HepG2 (cell line): ENCODE measurements around the gene GSDMA. TPM values are rescaled to one million over a fixed set of nuclear protein-coding genes. Genes with fewer than 3 reads are reported as not detected.

ENCODE experiments used
- ARID5B ChIP-seq: IDR thresholded peaks from 2 replicates; pipeline ENCODE4 v1.4.0; 2020; ENCODE audit warnings: mild to moderate bottlenecking, missing genetic modification reagents
- DRAP1 ChIP-seq: IDR thresholded peaks from 2 replicates; pipeline ENCODE4 v1.6.1; 2016; ENCODE audit warnings: missing genetic modification reagents, missing compliant biosample characterization
- ETV5 ChIP-seq: IDR thresholded peaks from 2 replicates; pipeline ENCODE4 v1.6.1; 2018; ENCODE audit warnings: missing biosample characterization, missing genetic modification reagents, inconsistent platforms, borderline replicate concordance
- HBP1 ChIP-seq: IDR thresholded peaks from 2 replicates; pipeline ENCODE4 v1.6.1; 2016; ENCODE audit warnings: low read depth, control low read depth
- HCFC1 ChIP-seq: fragments of 150-350 bp; IDR thresholded peaks from 2 replicates; pipeline ENCODE4 v1.6.1; 2014; ENCODE audit warnings: low read depth, low read length
- LCORL ChIP-seq, 2 experiments: fragments of 450-650 bp in 1 of 2; sonication (generic) in 1 of 2; formaldehyde crosslinking in 1 of 2; IDR thresholded peaks; 2 replicates each; pipeline versions ENCODE4 v1.5.0 to v1.6.1; 2017 to 2020; ENCODE audit warnings: antibody characterized with exemption in 1 of 2, missing genetic modification reagents in 1 of 2
- MEF2D ChIP-seq: sonication (generic); formaldehyde crosslinking; IDR thresholded peaks from 2 replicates; pipeline ENCODE4 v1.5.1; 2020; ENCODE audit warnings: mild to moderate bottlenecking, missing genetic modification reagents
- NFYB ChIP-seq: sonication (generic); formaldehyde crosslinking; IDR thresholded peaks from 2 replicates; pipeline ENCODE4 v1.4.0; 2020; ENCODE audit warnings: missing genetic modification reagents
- POGK ChIP-seq: sonication (generic); formaldehyde crosslinking; conservative IDR thresholded peaks from 2 replicates; pipeline ENCODE4 v1.8.0; 2022; ENCODE audit warnings: mild to moderate bottlenecking, moderate library complexity, missing genetic modification reagents
- REXO4 ChIP-seq: sonication (generic); formaldehyde crosslinking; IDR thresholded peaks from 2 replicates; pipeline ENCODE4 v1.8.0; 2022; ENCODE audit warnings: missing genetic modification reagents, mild to moderate bottlenecking, borderline replicate concordance
- SMAD3 ChIP-seq: sonication (generic); formaldehyde crosslinking; IDR thresholded peaks from 2 replicates; pipeline ENCODE4 v1.4.0; 2020; ENCODE audit warnings: missing genetic modification reagents
- TRAFD1 ChIP-seq: sonication (generic); formaldehyde crosslinking; IDR thresholded peaks from 2 replicates; pipeline ENCODE4 v1.5.1; 2020; ENCODE audit warnings: missing genetic modification reagents, mild to moderate bottlenecking, borderline replicate concordance
- ZFP1 ChIP-seq: IDR thresholded peaks from 2 replicates; pipeline ENCODE4 v1.6.1; 2016
- ZNF12 ChIP-seq: sonication (generic); formaldehyde crosslinking; IDR thresholded peaks from 2 replicates; pipeline ENCODE4 v1.5.0; 2020; ENCODE audit warnings: missing genetic modification reagents
- ZNF224 ChIP-seq: sonication (generic); formaldehyde crosslinking; IDR thresholded peaks from 2 replicates; pipeline ENCODE4 v1.5.0; 2020; ENCODE audit warnings: mild to moderate bottlenecking, missing genetic modification reagents
- ZNF414 ChIP-seq: sonication (generic); formaldehyde crosslinking; IDR thresholded peaks from 2 replicates; pipeline ENCODE4 v1.5.0; 2020; ENCODE audit warnings: missing genetic modification reagents
- ZNF552 ChIP-seq: sonication (generic); formaldehyde crosslinking; IDR thresholded peaks from 2 replicates; pipeline ENCODE4 v1.9.0; 2022; ENCODE audit warnings: missing genetic modification reagents, mild to moderate bottlenecking, borderline replicate concordance
- ZNF564 ChIP-seq: sonication (generic); formaldehyde crosslinking; IDR thresholded peaks from 2 replicates; pipeline ENCODE4 v1.8.1; 2023; ENCODE audit warnings: mild to moderate bottlenecking, missing genetic modification reagents
- ZNF768 ChIP-seq: sonication (generic); formaldehyde crosslinking; IDR thresholded peaks from 2 replicates; pipeline ENCODE4 v1.4.0; 2020; ENCODE audit warnings: missing genetic modification reagents
- polyA plus RNA-seq, 8 experiments: library from polyadenylated mRNA; depleted of rRNA in 3 of 8; stranded (reverse) in 7 of 8; unstranded in 1 of 8; fragments of >200 nt; fragmentation: Illumina TruSeq in 4 of 8; extraction: Trizol in 4 of 8; gene quantifications; 2 replicates each; pipeline versions ENCODE4 v1.2.1 to v1.2.3, GENCODE V29; 2011 to 2016; ENCODE audit warnings: low read depth in 4 of 8, missing spikeins in 1 of 8, mixed read lengths in 1 of 8; ENCODE audit not compliant: insufficient read depth in 1 of 8
- total RNA-seq, 5 experiments: library from RNA; depleted of rRNA; stranded (reverse); fragments of >200 nt; fragmentation: Illumina TruSeq; extraction: Trizol; gene quantifications; 2 replicates each; pipeline ENCODE4 v1.2.3, GENCODE V29; 2016; ENCODE audit warnings: low read depth in 1 of 5

Gene GSDMA
- total and polyA plus RNA-seq, 2 of the 13 experiments (the other 11 are each of a cell fraction or from before 2014, with no cell fraction given) = not detected

GRCh38 chr17:39952680-39953470, 9.9 kb upstream of the GSDMA start (continued):
- TF ChIP-seq ARID5B (CRISPR knock-in tag) = peak; percentile 26; the same call in 1 of the 2 replicates
- 0 out of 2 replicates have a peak, but pooled peaks have one; percentile 37 for TF ChIP-seq POGK (CRISPR knock-in tag)
- no peak for TF ChIP-seq ZNF564 (CRISPR knock-in tag)
- no peak for TF ChIP-seq HCFC1
- no peak for TF ChIP-seq TRAFD1 (CRISPR knock-in tag)
- TF ChIP-seq ZNF12 = no peak
- no peak for TF ChIP-seq SMAD3 (CRISPR knock-in tag)
- TF ChIP-seq ZNF224 = no peak
- TF ChIP-seq ZNF768 = no peak
- TF ChIP-seq NFYB (CRISPR knock-in tag) = 0 out of 2 replicates have a peak, but pooled peaks have one; percentile 20
- TF ChIP-seq REXO4 (CRISPR knock-in tag) = no peak
- TF ChIP-seq DRAP1 (CRISPR knock-in tag) = peak; percentile 61
- 0 out of 2 replicates have a peak, but pooled peaks have one; percentile 36 for TF ChIP-seq HBP1 (CRISPR knock-in tag)
- no peak for TF ChIP-seq ZFP1 (CRISPR knock-in tag)
- no peak for TF ChIP-seq LCORL (IDR thresholded peaks at IDR 0.05)
- peak; percentile 85 for TF ChIP-seq LCORL (CRISPR knock-in tag; IDR thresholded peaks at IDR 0.05)
- no peak for TF ChIP-seq ZNF552
- 0 out of 2 replicates have a peak, but pooled peaks have one; percentile 56 for TF ChIP-seq ZNF414 (CRISPR knock-in tag)
- no peak for TF ChIP-seq MEF2D
- peak; percentile 64; the same call in 1 of the 2 replicates for TF ChIP-seq ETV5
